Stimulated activated CD8-positive, alpha-beta memory T cell treated with anti-CD3 and anti-CD28 coated beads, Interleukin-12 subunit alpha, Interleukin-12 subunit beta, amount 100 ng/mL, for 1 hour (primary cell): ENCODE data around the gene SLC6A7.
"Not testable (repeated sequence)": the region's sequence is repeated elsewhere in the genome, so short reads cannot be mapped to it uniquely, and the experiment has no call there.

Experiments
- DNase-seq: peaks from one replicate; pipeline ENCODE4 v3.0.0-alpha.2; 2020; ENCODE audit warnings: low read depth

The SLC6A7 gene

GRCh38 chr5:150243590-150243989 lies 53.7 kb downstream of the SLC6A7 start:
- DNase-seq = no peak

GRCh38 chr5:150244209-150244608 lies 54.3 kb downstream of the SLC6A7 start:
- no peak for DNase-seq

GRCh38 chr5:150245111-150245789 lies 55.4 kb downstream of the SLC6A7 start:
- DNase-seq = no peak

- DNase-seq = no peak
These were observed 55.9 kb downstream of the SLC6A7 start for GRCh38 chr5:150245808-150246207.

- no peak for DNase-seq
These were observed 56.6 kb downstream of the SLC6A7 start for GRCh38 chr5:150246429-150246828.

- DNase-seq = no peak
These were observed 57.0 kb downstream of the SLC6A7 start for GRCh38 chr5:150246835-150247234.

- no peak for DNase-seq
These were observed 57.9 kb downstream of the SLC6A7 start for GRCh38 chr5:150247726-150248125.

- DNase-seq = not testable (repeated sequence)
These were observed 58.6 kb downstream of the SLC6A7 start for GRCh38 chr5:150248493-150248892.

GRCh38 chr5:150248946-150249345 lies 59.1 kb downstream of the SLC6A7 start:
- no peak for DNase-seq

GRCh38 chr5:150249744-150250143 lies 59.9 kb downstream of the SLC6A7 start:
- DNase-seq = no peak

- no peak for DNase-seq
These were observed 61.6 kb downstream of the SLC6A7 start for GRCh38 chr5:150251504-150251903.

GRCh38 chr5:150252489-150252888 lies 62.6 kb downstream of the SLC6A7 start:
- no peak for DNase-seq

- DNase-seq = no peak
These were observed 63.8 kb downstream of the SLC6A7 start for GRCh38 chr5:150253416-150254208.

- DNase-seq = no peak
These were observed 64.5 kb downstream of the SLC6A7 start for GRCh38 chr5:150254363-150254762.

GRCh38 chr5:150254774-150255173 lies 64.9 kb downstream of the SLC6A7 start:
- no peak for DNase-seq

GRCh38 chr5:150255659-150256409 lies 66.0 kb downstream of the SLC6A7 start:
- no peak for DNase-seq

- DNase-seq = no peak
These were observed 66.7 kb downstream of the SLC6A7 start for GRCh38 chr5:150256410-150257064.

GRCh38 chr5:150257424-150257823 lies 67.6 kb downstream of the SLC6A7 start:
- no peak for DNase-seq

- no peak for DNase-seq
These were observed 68.3 kb downstream of the SLC6A7 start for GRCh38 chr5:150258130-150258529.
